Bronchial epithelial cell (primary cell): ENCODE data around the gene ACP2. TPM values are rescaled to one million over a fixed set of nuclear protein-coding genes. Genes with fewer than 3 reads are reported as not detected.

Source experiments
- DNase-seq: peaks from one replicate; pipeline ENCODE4 v3.0.0-alpha.2; 2010; ENCODE audit warnings: low read depth
- FAIRE-seq: peaks from 2 replicates; lab custom pipeline; 2011; peaks lifted over from hg19 to GRCh38; lab: Jason Lieb, UNC
- H3K27me3 ChIP-seq: 2 replicates; pipeline ENCODE4 v1.5.1; 2011; ENCODE audit warnings: low read length; ENCODE audit not compliant: control insufficient read depth, insufficient read depth
- H3K36me3 ChIP-seq: 2 replicates; pipeline ENCODE4 v1.5.1; 2011; ENCODE audit warnings: low read length; ENCODE audit not compliant: control insufficient read depth, insufficient read depth
- H3K4me3 ChIP-seq: 2 replicates; pipeline ENCODE4 v1.5.1; 2011; ENCODE audit warnings: mild to moderate bottlenecking, low read depth, low read length, control low read depth
- total RNA-seq: library from RNA; depleted of rRNA; stranded (reverse); fragments of >200 nt; gene quantifications from 2 replicates; pipeline ENCODE4 v1.2.1, GENCODE V29; 2014
- TF ChIP-seq, protein P1 (sequence below): IDR thresholded peaks from 2 replicates; pipeline ENCODE4 v1.5.1; 2011; ENCODE audit warnings: mild to moderate bottlenecking, moderate library complexity, low read length, control low read depth, inconsistent platforms; ENCODE audit not compliant: insufficient read depth, severe bottlenecking

The ACP2 gene
- total RNA-seq, 1 donor from 2014 or later, result 8.4 TPM

GRCh38 chr11:47278058-47278457, 29.4 kb upstream of the ACP2 start:
- DNase-seq, result no peak
- H3K36me3 ChIP-seq, result peaks cover 29% of the 10 kb centered on the region
- no peak for FAIRE-seq
- H3K4me3 ChIP-seq, result no peak overlapping the region
- TF ChIP-seq, protein P1, sequence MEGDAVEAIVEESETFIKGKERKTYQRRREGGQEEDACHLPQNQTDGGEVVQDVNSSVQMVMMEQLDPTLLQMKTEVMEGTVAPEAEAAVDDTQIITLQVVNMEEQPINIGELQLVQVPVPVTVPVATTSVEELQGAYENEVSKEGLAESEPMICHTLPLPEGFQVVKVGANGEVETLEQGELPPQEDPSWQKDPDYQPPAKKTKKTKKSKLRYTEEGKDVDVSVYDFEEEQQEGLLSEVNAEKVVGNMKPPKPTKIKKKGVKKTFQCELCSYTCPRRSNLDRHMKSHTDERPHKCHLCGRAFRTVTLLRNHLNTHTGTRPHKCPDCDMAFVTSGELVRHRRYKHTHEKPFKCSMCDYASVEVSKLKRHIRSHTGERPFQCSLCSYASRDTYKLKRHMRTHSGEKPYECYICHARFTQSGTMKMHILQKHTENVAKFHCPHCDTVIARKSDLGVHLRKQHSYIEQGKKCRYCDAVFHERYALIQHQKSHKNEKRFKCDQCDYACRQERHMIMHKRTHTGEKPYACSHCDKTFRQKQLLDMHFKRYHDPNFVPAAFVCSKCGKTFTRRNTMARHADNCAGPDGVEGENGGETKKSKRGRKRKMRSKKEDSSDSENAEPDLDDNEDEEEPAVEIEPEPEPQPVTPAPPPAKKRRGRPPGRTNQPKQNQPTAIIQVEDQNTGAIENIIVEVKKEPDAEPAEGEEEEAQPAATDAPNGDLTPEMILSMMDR, result no peak
- no peaks in the 10 kb centered on the region for H3K27me3 ChIP-seq

GRCh38 chr11:47276923-47277322, 28.3 kb upstream of the ACP2 start:
- no peak overlapping the region for H3K4me3 ChIP-seq
- TF ChIP-seq, protein P1, result no peak
- FAIRE-seq (no peak), DNase-seq (no peak)
- H3K27me3 ChIP-seq, result no peaks in the 10 kb centered on the region
- H3K36me3 ChIP-seq, result peaks cover 21% of the 10 kb centered on the region

DNA sequence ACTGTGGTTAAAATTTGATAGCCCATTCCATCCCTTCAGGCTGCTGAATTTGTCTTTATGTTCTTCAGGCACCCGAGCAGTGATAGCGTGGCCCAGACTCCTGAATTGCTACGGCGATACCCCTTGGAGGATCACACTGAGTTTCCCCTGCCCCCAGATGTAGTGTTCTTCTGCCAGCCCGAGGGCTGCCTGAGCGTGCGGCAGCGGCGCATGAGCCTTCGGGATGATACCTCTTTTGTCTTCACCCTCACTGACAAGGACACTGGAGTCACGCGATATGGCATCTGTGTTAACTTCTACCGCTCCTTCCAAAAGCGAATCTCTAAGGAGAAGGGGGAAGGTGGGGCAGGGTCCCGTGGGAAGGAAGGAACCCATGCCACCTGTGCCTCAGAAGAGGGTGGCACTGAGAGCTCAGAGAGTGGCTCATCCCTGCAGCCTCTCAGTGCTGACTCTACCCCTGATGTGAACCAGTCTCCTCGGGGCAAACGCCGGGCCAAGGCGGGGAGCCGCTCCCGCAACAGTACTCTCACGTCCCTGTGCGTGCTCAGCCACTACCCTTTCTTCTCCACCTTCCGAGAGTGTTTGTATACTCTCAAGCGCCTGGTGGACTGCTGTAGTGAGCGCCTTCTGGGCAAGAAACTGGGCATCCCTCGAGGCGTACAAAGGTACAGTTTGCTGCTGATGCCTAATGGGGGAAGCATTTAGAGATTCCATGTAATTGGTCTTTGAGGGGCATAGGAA, 26.1 kb upstream of the ACP2 start:
- no peak overlapping the region for H3K4me3 ChIP-seq
- no peak for FAIRE-seq
- DNase-seq, result no peak
- TF ChIP-seq, protein P1, result no peak
- peaks cover 19% of the 10 kb centered on the region for H3K36me3 ChIP-seq
- no peaks in the 10 kb centered on the region for H3K27me3 ChIP-seq

DNA sequence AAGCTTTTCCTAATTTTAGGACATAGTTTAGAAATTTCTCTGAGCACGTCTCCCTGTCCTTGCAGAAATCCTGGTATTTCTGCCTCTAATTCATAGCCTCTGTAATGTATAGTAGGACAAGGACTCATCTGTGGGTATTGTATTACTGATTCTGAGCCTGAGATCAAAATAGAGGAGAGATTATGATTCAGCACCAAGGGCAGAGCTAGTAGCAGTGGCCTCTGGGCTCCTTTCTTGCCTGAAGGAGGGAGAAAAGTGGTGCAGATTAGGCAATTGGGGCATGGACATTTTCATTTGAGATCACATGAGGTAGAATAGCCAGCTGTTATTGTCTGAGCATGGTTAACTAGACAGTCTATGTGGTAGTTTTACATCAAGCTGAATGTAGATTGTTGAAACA, 24.1 kb upstream of the ACP2 start:
- Histone ChIP-seq H3K4me3 (no peak overlapping the region), H3K27me3 (no peaks in the 10 kb centered on the region), H3K36me3 (peaks cover 16% of the 10 kb centered on the region)
- FAIRE-seq (no peak), DNase-seq (no peak)
- TF ChIP-seq, protein P1, result no peak

- Histone ChIP-seq H3K36me3 (peaks cover 15% of the 10 kb centered on the region), H3K4me3 (no peak overlapping the region), H3K27me3 (no peaks in the 10 kb centered on the region)
- no peak for FAIRE-seq
- TF ChIP-seq, protein P1, result no peak
- no peak for DNase-seq
These were observed 23.5 kb upstream of the ACP2 start for GRCh38 chr11:47271961-47272661.
